HG02885 (cell line): ENCODE data around the gene LIPK.
"Not testable (repeated sequence)": the region's sequence is repeated elsewhere in the genome, so short reads cannot be mapped to it uniquely, and the experiment has no call there.

ENCODE experiments used
- ATAC-seq: cut with Tn5 transposase; IDR thresholded peaks from one replicate; pipeline ENCODE4 v1.9.1; 2021; ENCODE audit warnings: mild to moderate bottlenecking; ENCODE audit not compliant: unreplicated experiment, poor library complexity

The LIPK gene

GRCh38 chr10:88705958-88706357 is at the start of gene LIPK:
LIPK (plus strand) TSS chr10:88706249; CDS start chr10:88724544, 18,295 bp downstream.
- ATAC-seq: no peak

- no peak for ATAC-seq
Observed at GRCh38 chr10:88657901-88658300, 48.1 kb upstream of the LIPK start.

GRCh38 chr10:88659725-88660597 is 46.1 kb upstream of the LIPK start:
- no peak for ATAC-seq

GRCh38 chr10:88660598-88660884 is 45.5 kb upstream of the LIPK start:
- ATAC-seq: no peak

- ATAC-seq: no peak
Observed at GRCh38 chr10:88661018-88661417, 45.0 kb upstream of the LIPK start.

- ATAC-seq: no peak
Observed at GRCh38 chr10:88661577-88661976, 44.5 kb upstream of the LIPK start.

GRCh38 chr10:88663153-88663552 is 42.9 kb upstream of the LIPK start:
- ATAC-seq: not testable (repeated sequence)

- ATAC-seq: no peak
Observed at GRCh38 chr10:88664142-88664541, 41.9 kb upstream of the LIPK start, which contains the start of gene LIPF. LIPF (plus strand) TSS chr10:88664442; CDS start chr10:88667298, 2,856 bp downstream.

- ATAC-seq: no peak
Observed at GRCh38 chr10:88668465-88668864, 37.6 kb upstream of the LIPK start.

- ATAC-seq: peak; percentile 70
Observed at GRCh38 chr10:88670497-88670896, 35.6 kb upstream of the LIPK start.

GRCh38 chr10:88672041-88672440 is 34.0 kb upstream of the LIPK start:
- ATAC-seq: no peak

- no peak for ATAC-seq
Observed at GRCh38 chr10:88676283-88677060, 29.6 kb upstream of the LIPK start.

- ATAC-seq: no peak
Observed at GRCh38 chr10:88680958-88681357, 25.1 kb upstream of the LIPK start.

GRCh38 chr10:88682491-88682890 is 23.6 kb upstream of the LIPK start:
- no peak for ATAC-seq

GRCh38 chr10:88687853-88688467 is 18.1 kb upstream of the LIPK start:
- ATAC-seq: peak; percentile 38

- ATAC-seq: no peak
Observed at GRCh38 chr10:88689366-88689765, 16.7 kb upstream of the LIPK start.

- no peak for ATAC-seq
Observed at GRCh38 chr10:88693392-88694020, 12.5 kb upstream of the LIPK start.

GRCh38 chr10:88702848-88703597 is 3.0 kb upstream of the LIPK start:
- ATAC-seq: no peak

GRCh38 chr10:88707429-88708155 is 1.5 kb downstream of the LIPK start:
- ATAC-seq: no peak
